OCI-M1 (cell line): ENCODE results near the gene KIZ.
"Not testable (repeated sequence)": the region's sequence is repeated elsewhere in the genome, so short reads cannot be mapped to it uniquely, and the experiment has no call there.

Experiments used
- DNase-seq: peaks from one replicate; lab custom pipeline; 2025; lab: John Stamatoyannopoulos, UW

The KIZ gene

GRCh38 chr20:21137078-21137477 lies 11.2 kb downstream of the KIZ start:
- no peak for DNase-seq

DNA sequence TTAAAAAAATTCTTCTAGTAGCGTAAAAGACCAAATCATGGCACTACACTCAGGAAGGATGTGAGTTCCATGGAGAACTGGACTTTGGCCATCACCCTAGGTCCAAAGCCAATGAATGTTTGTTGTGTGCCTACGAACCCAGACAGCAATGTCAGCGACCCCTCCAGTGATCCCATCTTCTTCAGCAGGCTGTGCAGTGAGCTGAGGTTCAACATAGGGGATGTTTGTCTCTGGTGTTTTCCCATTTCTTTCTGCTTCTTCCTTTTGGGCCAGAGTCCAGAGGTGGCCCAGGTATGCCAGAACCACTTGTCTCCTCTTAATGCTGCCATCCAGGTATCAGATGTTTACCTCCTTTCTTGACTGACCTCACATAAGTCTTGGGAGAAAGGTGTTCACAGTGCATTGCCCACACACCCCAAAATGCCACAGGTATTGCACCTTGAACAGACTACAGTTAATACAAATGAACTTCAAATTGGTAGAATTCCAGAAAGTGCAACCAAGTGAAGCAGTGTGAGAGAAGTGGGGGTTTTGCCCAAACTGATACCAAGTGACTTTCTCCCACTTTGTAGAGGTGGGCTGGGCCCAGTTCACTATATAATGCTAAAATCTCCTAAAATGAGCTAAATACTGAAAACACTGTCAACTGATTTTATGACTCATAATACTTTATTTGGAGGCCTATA lies 14.1 kb downstream of the KIZ start:
- no peak for DNase-seq

- DNase-seq, result peak; percentile 78
These were observed 15.9 kb downstream of the KIZ start for GRCh38 chr20:21141825-21142224.

DNA sequence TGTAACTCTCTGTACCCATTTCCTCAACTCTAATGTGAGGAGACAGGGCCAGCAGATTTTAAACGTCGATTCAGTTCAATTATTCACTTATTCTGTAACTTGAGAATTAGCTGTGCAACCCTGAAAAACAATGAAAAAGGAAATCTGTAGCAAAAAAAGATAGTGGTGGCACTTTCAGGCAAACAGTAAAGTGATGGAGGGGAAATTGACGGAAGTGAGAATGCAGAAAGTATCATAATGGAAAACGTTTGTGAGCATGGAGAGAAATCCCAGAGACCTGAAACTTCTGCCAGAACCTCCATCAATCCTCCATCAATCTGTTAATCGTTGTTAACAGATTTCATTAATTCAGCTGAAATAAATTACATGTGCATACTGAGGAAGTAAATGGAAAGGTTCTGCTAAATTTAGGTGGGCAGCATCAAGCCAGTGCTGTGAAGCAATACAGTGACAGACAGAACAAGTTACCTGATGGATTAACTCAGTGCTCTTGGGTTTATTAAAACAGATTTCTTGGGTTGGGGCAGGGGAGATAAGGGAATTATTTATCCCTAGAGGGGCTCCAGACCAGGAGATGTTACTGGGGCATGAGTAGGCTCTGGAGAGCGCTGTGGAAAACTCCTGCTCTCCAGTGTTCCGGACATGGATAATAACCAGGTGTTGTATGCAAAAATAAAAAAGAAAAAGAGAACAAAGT lies 17.5 kb downstream of the KIZ start:
- DNase-seq, result no peak

- peak; percentile 31 for DNase-seq
These were observed 19.5 kb downstream of the KIZ start for GRCh38 chr20:21145424-21145823.

- DNase-seq, result peak; percentile 76
These were observed 20.3 kb downstream of the KIZ start for GRCh38 chr20:21146215-21146614.

DNA sequence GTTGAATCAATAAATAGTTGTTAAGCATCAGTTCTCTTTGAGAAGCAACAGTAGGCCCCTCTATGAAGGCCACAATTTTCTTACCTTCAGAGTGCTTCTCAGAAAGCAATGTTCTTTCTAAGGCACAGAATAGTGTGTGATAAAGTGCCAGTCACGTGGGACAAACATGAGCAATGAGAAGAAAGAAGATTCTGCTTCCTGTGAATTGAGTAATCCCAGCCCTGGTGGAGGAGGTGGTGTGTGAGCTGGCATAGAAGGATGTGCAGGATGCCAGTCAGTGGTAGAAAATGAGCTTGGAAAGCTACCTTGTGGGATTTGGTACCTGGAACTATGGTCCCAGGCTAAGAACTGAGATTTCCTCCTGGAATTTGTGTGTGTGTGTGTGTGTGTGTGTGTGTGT lies 21.7 kb downstream of the KIZ start:
- DNase-seq, result peak; percentile 55

- no peak for DNase-seq
These were observed 23.5 kb downstream of the KIZ start for GRCh38 chr20:21149344-21149743.

GRCh38 chr20:21151791-21152190 lies 25.9 kb downstream of the KIZ start:
- DNase-seq, result no peak

- no peak for DNase-seq
These were observed 28.8 kb downstream of the KIZ start for GRCh38 chr20:21154692-21155091.

GRCh38 chr20:21155268-21155667 lies 29.4 kb downstream of the KIZ start:
- no peak for DNase-seq

- DNase-seq, result no peak
These were observed 30.4 kb downstream of the KIZ start for GRCh38 chr20:21156266-21156665.

GRCh38 chr20:21157006-21157405 lies 31.1 kb downstream of the KIZ start:
- DNase-seq, result no peak

DNA sequence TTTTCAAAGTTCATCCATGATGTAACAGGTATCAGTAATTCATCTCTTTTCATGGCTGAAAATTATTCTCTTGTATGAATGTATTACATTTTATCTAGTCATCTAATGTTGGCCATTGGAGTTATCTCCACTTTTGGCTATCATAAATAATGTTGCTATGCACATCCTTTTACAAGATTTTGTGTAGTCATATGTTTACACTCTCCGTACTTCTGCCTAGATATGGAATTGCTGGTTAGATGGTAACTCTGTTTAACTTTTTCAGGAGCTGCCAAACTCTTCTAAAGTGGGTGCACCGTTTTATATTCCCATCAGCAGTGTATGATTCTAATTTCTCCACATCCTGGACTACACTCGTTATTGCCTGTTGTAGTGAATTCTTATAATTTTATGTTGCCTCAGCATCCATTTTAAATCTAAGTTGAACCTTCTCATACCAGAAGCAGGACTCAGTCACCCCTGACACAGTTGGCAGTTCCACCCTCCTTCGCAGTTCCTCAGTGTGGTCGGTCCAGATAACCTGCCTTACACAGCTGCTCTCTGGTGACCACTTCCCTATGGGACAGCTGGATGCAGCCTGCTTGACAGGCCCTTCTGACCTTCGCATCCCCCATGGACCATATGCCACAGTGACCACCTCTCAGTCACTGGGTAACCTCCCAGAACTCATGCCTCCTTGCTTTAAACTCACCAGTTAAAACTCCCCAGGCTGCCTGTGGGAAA lies 33.9 kb downstream of the KIZ start:
- DNase-seq, result peak; percentile 80

DNA sequence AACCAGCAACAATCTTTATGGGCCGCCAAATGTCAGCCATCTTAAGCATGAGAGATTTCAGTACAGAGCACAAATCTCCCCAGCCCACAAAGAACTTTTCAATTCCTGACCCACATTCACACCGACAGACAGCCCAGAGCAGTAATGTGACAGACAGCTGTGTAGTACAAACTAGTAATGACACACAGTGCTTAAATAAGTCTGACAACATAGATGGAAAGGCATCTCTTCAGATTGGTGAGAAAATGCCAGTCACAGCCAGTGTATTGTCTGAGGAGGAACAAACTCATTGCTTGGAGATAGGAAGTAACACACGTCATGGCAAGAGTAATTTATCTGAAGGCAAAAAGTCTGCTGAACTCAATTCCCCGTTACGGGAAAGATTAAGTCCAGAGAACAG lies 36.0 kb downstream of the KIZ start:
- DNase-seq, result no peak

- DNase-seq, result no peak
These were observed 36.7 kb downstream of the KIZ start for GRCh38 chr20:21162631-21163030.

GRCh38 chr20:21166801-21167200 lies 40.9 kb downstream of the KIZ start:
- peak; percentile 76 for DNase-seq

DNA sequence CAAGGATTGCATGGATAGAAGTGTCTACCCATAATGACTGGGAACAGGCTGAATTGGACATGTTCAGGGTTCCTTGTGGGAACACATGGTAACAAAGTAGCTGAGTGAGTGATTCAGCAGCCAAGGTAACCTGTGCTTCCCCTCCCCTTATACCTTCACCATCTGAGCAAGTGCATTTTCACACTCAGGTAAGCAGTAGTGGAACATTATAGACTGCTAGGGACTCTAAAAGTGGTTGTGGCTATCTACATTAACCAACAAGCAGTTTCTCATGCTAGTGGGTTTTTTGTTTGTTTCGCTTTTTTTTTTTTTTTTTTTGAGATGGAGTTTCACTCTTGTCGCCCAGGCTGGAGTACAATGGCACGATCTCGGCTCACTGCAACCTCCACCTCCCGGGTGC lies 41.4 kb downstream of the KIZ start:
- no peak for DNase-seq

DNA sequence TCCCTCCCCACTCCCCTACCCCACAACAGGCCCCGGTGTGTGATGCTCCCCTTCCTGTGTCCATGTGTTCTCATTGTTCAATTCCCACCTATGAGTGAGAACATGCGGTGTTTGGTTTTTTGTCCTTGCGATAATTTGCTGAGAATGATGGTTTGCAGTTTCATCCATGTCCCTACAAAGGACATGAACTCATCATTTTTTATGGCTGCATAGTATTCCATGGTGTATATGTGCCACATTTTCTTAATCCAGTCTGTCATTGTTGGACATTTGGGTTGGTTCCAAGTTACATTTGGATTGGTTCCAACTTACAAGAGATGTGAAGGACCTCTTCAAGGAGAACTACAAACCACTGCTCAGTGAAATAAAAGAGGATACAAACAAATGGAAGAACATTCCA lies 42.2 kb downstream of the KIZ start:
- not testable (repeated sequence) for DNase-seq

DNA sequence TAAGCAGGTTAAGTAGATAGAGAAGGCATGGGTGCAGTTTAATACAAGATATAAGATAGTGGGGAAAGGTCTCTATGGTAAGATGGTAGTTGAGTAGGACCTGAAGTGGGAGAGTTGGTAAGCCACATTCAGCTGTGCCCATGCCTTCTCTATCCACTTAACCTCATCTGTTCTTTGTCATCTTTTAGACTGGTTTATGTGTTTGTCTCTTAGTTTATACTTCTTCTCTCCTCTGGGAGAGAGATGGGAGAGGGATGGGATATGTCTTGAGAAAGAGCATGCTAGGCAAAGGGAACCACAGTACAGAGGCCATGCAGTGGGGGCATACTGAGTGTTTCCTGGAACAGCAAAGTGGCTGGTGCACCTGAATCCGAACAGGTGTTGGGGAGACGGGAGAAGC lies 46.7 kb downstream of the KIZ start:
- DNase-seq, result no peak

GRCh38 chr20:21173485-21173884 lies 47.6 kb downstream of the KIZ start:
- peak; percentile 27 for DNase-seq

DNA sequence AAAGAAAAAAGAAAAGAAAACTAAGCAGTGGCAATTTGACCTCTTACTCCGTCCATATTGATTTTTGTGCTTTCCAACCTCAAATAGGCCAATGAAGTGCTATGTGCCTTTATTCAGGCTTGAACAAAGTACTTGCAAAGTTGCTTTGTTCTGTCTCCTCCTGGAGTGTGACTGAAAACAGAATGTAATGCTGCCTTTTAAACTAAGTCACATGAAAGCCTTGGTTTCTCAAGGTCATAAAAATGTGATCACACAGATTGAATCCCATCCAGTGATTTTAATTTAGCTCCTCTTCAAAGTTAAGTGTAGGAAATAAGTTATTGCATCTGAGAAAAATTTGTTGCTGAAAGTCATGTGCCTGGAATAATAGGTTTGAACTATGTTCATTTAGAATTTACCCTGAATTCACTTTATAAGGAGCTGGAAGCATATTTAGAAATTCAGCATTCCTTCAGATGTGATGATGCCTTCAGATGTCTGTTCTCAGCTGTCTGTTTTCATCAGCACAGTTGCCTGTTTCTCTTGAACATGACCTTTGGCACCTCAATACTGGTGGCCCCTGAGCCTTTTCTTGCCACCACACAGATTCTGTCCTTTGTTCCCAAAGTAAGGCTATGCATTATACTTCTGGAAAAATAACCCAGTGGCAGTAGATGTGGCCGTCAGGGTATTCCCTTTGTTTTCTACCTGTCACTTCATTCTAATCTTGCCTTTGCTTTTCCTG lies 48.8 kb downstream of the KIZ start:
- no peak for DNase-seq

DNA sequence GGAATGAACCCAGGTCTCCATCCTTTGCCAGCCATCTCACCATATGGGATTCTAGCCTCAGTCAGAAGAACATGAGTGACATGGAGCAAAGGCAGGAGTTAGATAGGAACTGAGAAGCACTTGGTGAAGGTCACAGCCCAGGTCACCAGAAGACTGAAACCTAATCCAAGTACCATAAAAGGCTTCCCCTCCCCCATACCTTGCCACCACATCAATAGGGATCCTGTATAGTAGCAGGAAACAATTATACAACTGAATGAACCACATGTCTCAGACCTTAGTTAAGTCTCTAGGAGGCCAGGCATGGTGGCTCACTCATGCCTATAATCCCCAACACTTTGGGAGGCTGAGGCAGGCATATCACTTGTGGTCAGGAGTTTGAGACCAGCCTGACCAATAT lies 49.6 kb downstream of the KIZ start:
- no peak for DNase-seq
